ENCODE data around the gene MITF. TPM values are rescaled to one million over a fixed set of nuclear protein-coding genes. Genes with fewer than 3 reads are reported as not detected.

The MITF gene
- total and polyA plus RNA-seq, 2 of the 4 experiments (the other 2 are of a cell fraction): 6.5 to 16.7 TPM

GRCh38 chr3:69853027-69853426 lies 113.8 kb downstream of the MITF start:
- in situ Hi-C loops (cut with MboI; ENCODE audit: low sequenced_read_pairs): no loop called here
- Histone ChIP-seq H3K4me2 (ENCODE audit: low read depth, low read length) (no peak overlapping the region), H3K27ac (ENCODE audit: insufficient read depth, low read length) (no peak overlapping the region), H2BK5ac (ENCODE audit: low read depth, low read length, poor library complexity, severe bottlenecking) (no peak overlapping the region), H2BK120ac (ENCODE audit: low read depth, low read length) (peak overlapping the region; percentile 44; the same call in 1 of the 2 replicates), H2AFZ (replicated peaks; ENCODE audit: low read length, poor library complexity) (no peak overlapping the region), H2AK5ac (ENCODE audit: low read depth, low read length) (no peak overlapping the region), H4K5ac (ENCODE audit: low read depth, low read length) (peak overlapping the region; percentile 56; the same call in 1 of the 2 replicates), H4K20me1 (ENCODE audit: insufficient read depth, low read length) (no peaks in the 10 kb centered on the region), H3K14ac (replicated peaks; ENCODE audit: low read depth, low read length) (no peak overlapping the region), H3K4me3 (ENCODE audit: insufficient read depth, low read depth, low read length) (no peak overlapping the region), H3K27me3 (ENCODE audit: control insufficient read depth, insufficient read depth, low read length) (no peaks in the 10 kb centered on the region), H3K36me3 (ENCODE audit: control insufficient read depth, insufficient read depth, low read length) (no peaks in the 10 kb centered on the region), H3K18ac (ENCODE audit: low read depth, low read length) (peak overlapping the region; percentile 29; the same call in 1 of the 2 replicates), H2BK20ac (ENCODE audit: low read depth, low read length) (no peak overlapping the region), H3K9me3 (ENCODE audit: control insufficient read depth, insufficient read depth, low read length) (no peaks in the 10 kb centered on the region), H3K56ac (ENCODE audit: extremely low read depth, insufficient read depth, low read length) (no peak overlapping the region), H3K4ac (ENCODE audit: low read depth, low read length) (no peak overlapping the region), H3K4me1 (ENCODE audit: control insufficient read depth, insufficient read depth, low read length) (peaks cover 6% of the 10 kb centered on the region), H4K91ac (ENCODE audit: insufficient read depth, low read depth, low read length) (no peak overlapping the region), H2AK9ac (replicated peaks; ENCODE audit: low read depth, low read length, poor library complexity) (no peak overlapping the region), H3K79me1 (ENCODE audit: low read depth in 1 of 2, low read length in 2 of 2) (peaks cover 14 to 15% of the 10 kb centered on the region in 2 experiments; a peak in 3 of 4 replicates), H3K9ac (ENCODE audit: low read depth, low read length) (no peak overlapping the region), H2BK15ac (ENCODE audit: low read depth, low read length) (no peak overlapping the region), H3K23ac (ENCODE audit: low read depth, low read length) (no peak overlapping the region), H3K9me1 (ENCODE audit: insufficient read depth, low read length) (peaks cover 4% of the 10 kb centered on the region; the same call in 1 of the 2 replicates), H4K8ac (ENCODE audit: low read depth in 2 of 2, low read length in 2 of 2) (no peak overlapping the region; a peak in 1 of 4 replicates)
- no TSS peak for BruUV-seq (replicated peaks)
- intact Hi-C loops (cut with micrococcal nuclease): no loop called here
- ChIA-PET CTCF (no interaction called here), POLR2A (ENCODE audit: unreplicated experiment) (no interaction called here)
- WGBS, 2 experiments (ENCODE audit: extremely low coverage in 2 of 2, insufficient read length in 1 of 2): 20% methylated on average over 1 of the region's 3 CpGs; no CpG with 5 or more reads in 1 of the 2 experiments
- no peak for ATAC-seq (ENCODE audit: low read depth)
- TF ChIP-seq, protein P1, sequence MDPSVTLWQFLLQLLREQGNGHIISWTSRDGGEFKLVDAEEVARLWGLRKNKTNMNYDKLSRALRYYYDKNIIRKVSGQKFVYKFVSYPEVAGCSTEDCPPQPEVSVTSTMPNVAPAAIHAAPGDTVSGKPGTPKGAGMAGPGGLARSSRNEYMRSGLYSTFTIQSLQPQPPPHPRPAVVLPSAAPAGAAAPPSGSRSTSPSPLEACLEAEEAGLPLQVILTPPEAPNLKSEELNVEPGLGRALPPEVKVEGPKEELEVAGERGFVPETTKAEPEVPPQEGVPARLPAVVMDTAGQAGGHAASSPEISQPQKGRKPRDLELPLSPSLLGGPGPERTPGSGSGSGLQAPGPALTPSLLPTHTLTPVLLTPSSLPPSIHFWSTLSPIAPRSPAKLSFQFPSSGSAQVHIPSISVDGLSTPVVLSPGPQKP (IDR thresholded peaks at IDR 0.05; ENCODE audit: borderline replicate concordance, low read depth, low read length): no peak
- TF ChIP-seq RCOR1 (IDR thresholded peaks at IDR 0.05; ENCODE audit: insufficient replicate concordance, low read length) (no peak), USF2 (IDR thresholded peaks at IDR 0.05; ENCODE audit: low read depth, low read length) (no peak), CEBPB (IDR thresholded peaks at IDR 0.05; ENCODE audit: low read depth, low read length) (no peak), RAD21 (IDR thresholded peaks at IDR 0.05; ENCODE audit: low read length) (no peak), CHD1 (IDR thresholded peaks at IDR 0.05; ENCODE audit: low read depth, low read length) (no peak), MXI1 (IDR thresholded peaks at IDR 0.05; ENCODE audit: borderline replicate concordance, low read depth, low read length) (no peak), NFE2L2 (IDR thresholded peaks at IDR 0.05; ENCODE audit: low read depth, low read length) (no peak), POLR2A (IDR thresholded peaks at IDR 0.05; ENCODE audit: low read depth, low read length) (no peak), MAZ (IDR thresholded peaks at IDR 0.05; ENCODE audit: borderline replicate concordance, low read depth, low read length) (no peak), RFX5 (IDR thresholded peaks at IDR 0.05; ENCODE audit: low read depth, low read length) (no peak)
- no peak for DNase-seq
- dilution Hi-C loops (cut with HindIII; ENCODE audit: low sequenced_read_pairs, unreplicated experiment): no loop called here

Measured in IMR-90 (cell line).